Measurements from ENCODE around the gene UBE2L5.
"Not testable (repeated sequence)": the region's sequence is repeated elsewhere in the genome, so short reads cannot be mapped to it uniquely, and the experiment has no call there.

DNA sequence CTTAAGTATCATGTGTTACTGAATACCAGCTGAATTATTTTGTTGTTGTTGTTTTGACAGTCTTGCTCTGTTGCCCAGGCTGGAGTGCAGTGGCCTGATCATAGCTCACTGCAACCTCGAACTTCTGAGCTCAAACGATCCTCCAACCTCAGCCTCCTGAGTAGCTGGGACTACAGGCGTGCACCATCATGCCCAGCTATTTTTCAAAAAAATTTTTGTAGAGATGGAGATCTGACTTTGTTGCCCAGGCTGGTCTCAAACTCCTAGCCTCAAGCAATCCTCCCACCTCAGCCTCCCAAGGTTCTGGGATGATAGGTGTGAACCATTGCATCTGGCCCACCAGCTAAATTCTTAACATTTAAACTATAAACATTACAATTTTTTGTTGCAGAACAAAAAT is 21.2 kb downstream of the UBE2L5 start:
- TF ChIP-seq, protein P1, sequence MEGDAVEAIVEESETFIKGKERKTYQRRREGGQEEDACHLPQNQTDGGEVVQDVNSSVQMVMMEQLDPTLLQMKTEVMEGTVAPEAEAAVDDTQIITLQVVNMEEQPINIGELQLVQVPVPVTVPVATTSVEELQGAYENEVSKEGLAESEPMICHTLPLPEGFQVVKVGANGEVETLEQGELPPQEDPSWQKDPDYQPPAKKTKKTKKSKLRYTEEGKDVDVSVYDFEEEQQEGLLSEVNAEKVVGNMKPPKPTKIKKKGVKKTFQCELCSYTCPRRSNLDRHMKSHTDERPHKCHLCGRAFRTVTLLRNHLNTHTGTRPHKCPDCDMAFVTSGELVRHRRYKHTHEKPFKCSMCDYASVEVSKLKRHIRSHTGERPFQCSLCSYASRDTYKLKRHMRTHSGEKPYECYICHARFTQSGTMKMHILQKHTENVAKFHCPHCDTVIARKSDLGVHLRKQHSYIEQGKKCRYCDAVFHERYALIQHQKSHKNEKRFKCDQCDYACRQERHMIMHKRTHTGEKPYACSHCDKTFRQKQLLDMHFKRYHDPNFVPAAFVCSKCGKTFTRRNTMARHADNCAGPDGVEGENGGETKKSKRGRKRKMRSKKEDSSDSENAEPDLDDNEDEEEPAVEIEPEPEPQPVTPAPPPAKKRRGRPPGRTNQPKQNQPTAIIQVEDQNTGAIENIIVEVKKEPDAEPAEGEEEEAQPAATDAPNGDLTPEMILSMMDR (IDR thresholded peaks at IDR 0.05), result not testable (repeated sequence)
- not testable (repeated sequence) for TF ChIP-seq EP300 (IDR thresholded peaks at IDR 0.05)

Measured in esophagus muscularis mucosa (tissue), 3 donors.